Mesenchymal stem cell (in vitro differentiated cells and primary cell): ENCODE results near the gene SREK1IP1. TPM values are rescaled to one million over a fixed set of nuclear protein-coding genes. Genes with fewer than 3 reads are reported as not detected.
A peak's percentile ranks its signal among the peaks of the same experiment; 100 is the strongest.

Source experiments
- DNase-seq: peaks from one replicate; pipeline ENCODE4 v3.0.0-alpha.2; 2013
- H2AFZ ChIP-seq: one replicate; pipeline ENCODE4 v1.6.1; 2013; ENCODE audit warnings: low read depth, mild to moderate bottlenecking, control low read depth, inconsistent platforms, low read length, moderate library complexity
- H2AK5ac ChIP-seq: 2 replicates; pipeline ENCODE4 v1.6.1; 2013; ENCODE audit warnings: low read length, moderate library complexity, mild to moderate bottlenecking, inconsistent platforms; ENCODE audit not compliant: severe bottlenecking
- H2BK120ac ChIP-seq: one replicate; pipeline ENCODE4 v1.6.1; 2013; ENCODE audit warnings: low read depth, mild to moderate bottlenecking, inconsistent platforms, low read length, moderate library complexity
- H2BK12ac ChIP-seq, 2 experiments: one replicate each; pipeline ENCODE4 v1.6.1; 2013; ENCODE audit warnings: inconsistent platforms in 2 of 2, low read length in 2 of 2, mild to moderate bottlenecking in 2 of 2, moderate library complexity in 2 of 2, control low read depth in 1 of 2
- H2BK15ac ChIP-seq: one replicate; pipeline ENCODE4 v1.6.1; 2013; ENCODE audit warnings: mild to moderate bottlenecking, low read depth, inconsistent platforms; ENCODE audit not compliant: poor library complexity, severe bottlenecking
- H2BK5ac ChIP-seq: 2 replicates; pipeline ENCODE4 v1.6.1; 2013; ENCODE audit warnings: low read depth, mild to moderate bottlenecking, low read length, control low read depth, inconsistent platforms; ENCODE audit not compliant: poor library complexity, severe bottlenecking
- H3K14ac ChIP-seq, 2 experiments: one replicate each; pipeline ENCODE4 v1.6.1; 2013; ENCODE audit warnings: inconsistent platforms in 2 of 2, low read length in 2 of 2, control low read depth in 1 of 2, mild to moderate bottlenecking in 1 of 2, moderate library complexity in 1 of 2
- H3K18ac ChIP-seq, 2 experiments: one replicate each; pipeline ENCODE4 v1.6.1; 2013; ENCODE audit warnings: inconsistent platforms in 2 of 2, low read length in 2 of 2, control low read depth in 1 of 2, low read depth in 1 of 2, mild to moderate bottlenecking in 1 of 2
- H3K23ac ChIP-seq, 2 experiments: one replicate each; pipeline ENCODE4 v1.6.1; 2013; ENCODE audit warnings: inconsistent platforms in 2 of 2, low read length in 2 of 2, mild to moderate bottlenecking in 2 of 2, moderate library complexity in 2 of 2, control low read depth in 1 of 2
- H3K27ac ChIP-seq: 2 replicates; pipeline ENCODE4 v1.5.1; 2013; ENCODE audit warnings: mild to moderate bottlenecking, moderate library complexity, low read length, control low read depth, inconsistent platforms; ENCODE audit not compliant: poor library complexity, severe bottlenecking
- H3K27me3 ChIP-seq, 2 experiments: 2 replicates each; pipeline versions ENCODE4 v1.6.1 to v1.7.0; 2013; ENCODE audit warnings: low read length in 2 of 2, mild to moderate bottlenecking in 2 of 2, moderate library complexity in 2 of 2, control low read depth in 1 of 2, inconsistent platforms in 1 of 2; ENCODE audit not compliant: control insufficient read depth in 1 of 2, insufficient read depth in 1 of 2
- H3K36me3 ChIP-seq, 2 experiments: 2 replicates each; pipeline versions ENCODE4 v1.6.1 to v1.7.0; 2013; ENCODE audit warnings: low read length in 2 of 2, control low read depth in 1 of 2, inconsistent platforms in 1 of 2, low read depth in 1 of 2, mild to moderate bottlenecking in 1 of 2; ENCODE audit not compliant: insufficient read depth in 2 of 2, control insufficient read depth in 1 of 2
- H3K4ac ChIP-seq, 2 experiments: one replicate each; pipeline ENCODE4 v1.6.1; 2013; ENCODE audit warnings: inconsistent platforms in 2 of 2, low read length in 2 of 2, mild to moderate bottlenecking in 2 of 2, moderate library complexity in 2 of 2, control low read depth in 1 of 2, low read depth in 1 of 2
- H3K4me1 ChIP-seq: 2 replicates; pipeline ENCODE4 v1.6.1; 2013; ENCODE audit warnings: low read depth, low read length, control low read depth; ENCODE audit not compliant: control insufficient read depth, insufficient read depth
- H3K4me2 ChIP-seq: 2 replicates; pipeline ENCODE4 v1.6.1; 2013; ENCODE audit warnings: low read length, mild to moderate bottlenecking, inconsistent platforms; ENCODE audit not compliant: poor library complexity, severe bottlenecking
- H3K4me3 ChIP-seq, 2 experiments: 2 replicates each; pipeline versions ENCODE4 v1.5.1 to v1.7.0; 2013; ENCODE audit warnings: low read length in 2 of 2, mild to moderate bottlenecking in 2 of 2, control low read depth in 1 of 2, low read depth in 1 of 2; ENCODE audit not compliant: insufficient read depth in 1 of 2
- H3K79me1 ChIP-seq: replicated peaks from 2 replicates; pipeline ENCODE4 v1.6.1; 2013; ENCODE audit warnings: mild to moderate bottlenecking, control low read depth, low read length, inconsistent platforms; ENCODE audit not compliant: poor library complexity, severe bottlenecking
- H3K9ac ChIP-seq: 2 replicates; pipeline ENCODE4 v1.7.0; 2013; ENCODE audit warnings: mild to moderate bottlenecking, low read length, moderate library complexity
- H3K9me3 ChIP-seq: 2 replicates; pipeline ENCODE4 v1.7.0; 2013; ENCODE audit warnings: mild to moderate bottlenecking, low read length; ENCODE audit not compliant: control insufficient read depth
- H4K8ac ChIP-seq: one replicate; pipeline ENCODE4 v1.6.1; 2013; ENCODE audit warnings: inconsistent platforms, mild to moderate bottlenecking, low read length, moderate library complexity
- H4K91ac ChIP-seq: one replicate; pipeline ENCODE4 v1.6.1; 2013; ENCODE audit warnings: mild to moderate bottlenecking, low read length, inconsistent platforms
- WGBS: methylation state at CpG from one replicate; pipeline ENCODE4 v1.1.7; 2013; ENCODE audit warnings: mixed read lengths; 5-methylcytosine and 5-hydroxymethylcytosine counted together
- polyA plus RNA-seq, 2 experiments: library from polyadenylated mRNA; stranded (reverse); fragments of 200-250 nt; gene quantifications; one replicate each; pipeline ENCODE4 v1.2.3, GENCODE V29; 2013

The SREK1IP1 gene
- 20.4 TPM for polyA plus RNA-seq (2013, experiment 1 of 2)
- 22.4 TPM for polyA plus RNA-seq (2013, experiment 2 of 2)

DNA sequence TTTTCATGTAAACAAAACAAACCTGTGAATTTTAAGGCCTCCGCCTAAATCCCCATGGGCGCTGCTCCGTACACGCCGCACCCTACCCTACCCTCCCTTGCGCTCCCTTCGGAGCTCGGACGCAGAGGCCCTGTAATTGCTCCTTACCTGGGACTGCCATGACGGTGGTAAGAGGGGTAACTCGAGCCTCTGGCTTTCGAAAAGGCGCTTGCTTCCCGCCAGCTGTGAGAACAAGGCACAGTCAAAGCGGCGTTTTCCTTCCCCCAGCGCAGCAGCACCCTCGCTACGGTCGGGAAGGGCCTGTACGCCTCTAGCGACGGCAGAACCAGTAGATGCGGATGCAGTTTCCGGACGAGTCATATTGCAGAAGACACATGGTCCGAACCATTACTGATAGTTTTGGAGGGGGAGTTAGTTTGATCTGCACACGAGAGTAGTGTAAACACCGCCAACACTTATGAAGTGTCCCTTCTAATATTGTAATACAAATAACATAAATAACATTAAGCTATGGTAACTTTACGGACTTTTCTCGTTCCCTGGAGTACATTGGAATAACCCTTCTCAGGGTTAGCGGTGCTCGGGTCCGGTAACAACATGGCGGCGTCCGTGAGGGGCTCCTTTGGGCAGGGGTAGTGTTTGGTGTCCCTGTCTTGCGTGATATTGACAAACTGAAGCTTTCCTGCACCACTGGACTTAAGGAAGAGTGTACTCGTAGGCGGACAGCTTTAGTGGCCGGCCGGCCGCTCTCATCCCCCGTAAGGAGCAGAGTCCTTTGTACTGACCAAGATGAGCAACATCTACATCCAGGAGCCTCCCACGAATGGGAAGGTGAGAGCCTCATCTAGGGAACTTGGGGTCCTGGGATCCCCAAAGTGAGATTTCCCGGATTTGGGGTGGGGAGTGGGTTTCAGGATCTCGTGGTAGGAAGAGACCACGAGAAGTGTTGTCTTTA is at the start of gene SREK1IP1, which contains the start of gene CWC27:
TSS of gene SREK1IP1 (minus strand) at position 334 of the 955 bp plus-strand sequence. CDS start at position 160, 174 bp downstream.
TSS of gene CWC27 (plus strand) at position 573 of the 955 bp plus-strand sequence. CDS start at position 790, 217 bp downstream.
- Histone ChIP-seq H4K91ac (no peak within 1 kb of the TSS), H3K4me3 (peak within 1 kb of the TSS; percentile 80 to 100), H2BK12ac (no peak within 1 kb of the TSS), H3K9ac (peak within 1 kb of the TSS; percentile 100), H3K36me3 (peaks cover 3 to 24% of the 10 kb centered on the region in 2 experiments), H3K4me1 (peaks cover 3% of the 10 kb centered on the region), H4K8ac (peak within 1 kb of the TSS; percentile 92), H2AK5ac (no peak within 1 kb of the TSS), H3K27ac (peak within 1 kb of the TSS; percentile 63), H3K18ac (peak within 1 kb of the TSS; percentile 68), H3K27me3 (no peaks in the 10 kb centered on the region), H2BK5ac (peak within 1 kb of the TSS; percentile 74), H3K9me3 (no peaks in the 10 kb centered on the region), H2BK15ac (no peak within 1 kb of the TSS), H2AFZ (peak within 1 kb of the TSS; percentile 43), H3K4me2 (peak within 1 kb of the TSS; percentile 95), H3K14ac (peak within 1 kb of the TSS in 1 of 2 experiments; percentile 93), H3K4ac (peak within 1 kb of the TSS; percentile 35 to 82), H3K23ac (peak within 1 kb of the TSS in 1 of 2 experiments; percentile 32), H3K79me1 (peaks cover 17% of the 10 kb centered on the region), H2BK120ac (no peak within 1 kb of the TSS)
- under 1% methylated on average over 40 of the region's 48 CpGs for WGBS
- DNase-seq = peak; percentile 95

DNA sequence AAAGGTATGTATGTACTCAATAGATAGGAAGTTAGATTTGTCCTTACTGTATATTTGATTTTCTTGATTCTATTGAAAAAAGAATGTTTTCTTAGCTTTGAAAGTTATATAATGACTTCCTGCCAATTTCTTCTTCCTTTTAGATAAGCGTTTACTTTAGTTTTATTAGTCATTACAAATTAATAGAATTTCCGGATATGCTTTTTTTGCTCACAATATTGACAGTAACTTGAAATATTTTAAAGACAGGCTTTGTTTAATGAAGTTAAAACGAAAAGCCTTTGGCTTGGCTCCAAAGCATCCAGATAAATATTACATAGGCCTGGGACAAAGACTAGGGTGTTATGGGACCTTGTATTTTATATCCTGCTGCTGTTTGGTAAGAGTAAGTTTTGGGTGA is 49.8 kb upstream of the SREK1IP1 start:
- no peak overlapping the region for H3K14ac ChIP-seq
- H3K27me3 ChIP-seq = no peaks in the 10 kb centered on the region
- no peak overlapping the region for H3K4me3 ChIP-seq
- no peak overlapping the region for H4K8ac ChIP-seq
- H3K4me1 ChIP-seq = no peaks in the 10 kb centered on the region
- H2AK5ac ChIP-seq = no peak overlapping the region
- H3K36me3 ChIP-seq = peaks cover 0 to 20% of the 10 kb centered on the region in 2 experiments
- no peak overlapping the region for H3K4me2 ChIP-seq
- H2AFZ ChIP-seq = no peak overlapping the region
- no peak overlapping the region for H2BK120ac ChIP-seq
- H3K23ac ChIP-seq = no peak overlapping the region
- no peaks in the 10 kb centered on the region for H3K79me1 ChIP-seq
- no peaks in the 10 kb centered on the region for H3K9me3 ChIP-seq
- no peak overlapping the region for H2BK5ac ChIP-seq
- H2BK12ac ChIP-seq = no peak overlapping the region
- no peak overlapping the region for H2BK15ac ChIP-seq
- no peak overlapping the region for H3K27ac ChIP-seq
- H3K18ac ChIP-seq = no peak overlapping the region
- no peak overlapping the region for H3K9ac ChIP-seq
- no peak overlapping the region for H4K91ac ChIP-seq
- WGBS = 100% methylated on average over 1 of the region's 3 CpGs
- no peak for DNase-seq
- H3K4ac ChIP-seq = no peak overlapping the region

DNA sequence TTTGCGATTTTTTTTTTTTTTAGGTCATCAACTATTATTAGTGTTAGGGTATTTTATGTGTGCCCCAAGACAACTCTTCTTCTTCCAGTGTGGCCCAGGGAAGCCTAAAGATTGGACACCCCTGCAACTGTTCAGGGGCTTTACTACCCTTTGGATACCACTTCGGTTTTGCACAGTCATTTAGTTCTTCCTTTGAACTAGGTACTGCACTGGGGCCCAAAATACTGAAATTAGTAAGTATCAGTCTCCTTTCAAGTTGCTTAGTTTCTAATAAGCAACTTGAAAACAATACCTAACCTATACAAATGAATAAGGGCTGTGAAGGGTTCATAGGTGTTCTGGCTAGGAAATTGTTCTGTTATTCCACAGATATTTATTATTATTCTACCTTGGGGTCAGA is 45.6 kb upstream of the SREK1IP1 start:
- H2BK120ac ChIP-seq = no peak overlapping the region
- H3K9me3 ChIP-seq = no peaks in the 10 kb centered on the region
- H3K36me3 ChIP-seq = peaks cover 0 to 20% of the 10 kb centered on the region in 2 experiments
- H2BK12ac ChIP-seq = no peak overlapping the region
- H3K9ac ChIP-seq = no peak overlapping the region
- H3K27me3 ChIP-seq = no peaks in the 10 kb centered on the region
- H3K23ac ChIP-seq = no peak overlapping the region
- no peaks in the 10 kb centered on the region for H3K4me1 ChIP-seq
- H4K8ac ChIP-seq = no peak overlapping the region
- no peak for DNase-seq
- no peak overlapping the region for H3K27ac ChIP-seq
- no peak overlapping the region for H3K4me3 ChIP-seq
- H2BK5ac ChIP-seq = no peak overlapping the region
- no peak overlapping the region for H4K91ac ChIP-seq
- no peak overlapping the region for H3K14ac ChIP-seq
- no peak overlapping the region for H3K4me2 ChIP-seq
- H2AFZ ChIP-seq = no peak overlapping the region
- no peaks in the 10 kb centered on the region for H3K79me1 ChIP-seq
- no peak overlapping the region for H2AK5ac ChIP-seq
- H3K18ac ChIP-seq = no peak overlapping the region
- H2BK15ac ChIP-seq = no peak overlapping the region
- no peak overlapping the region for H3K4ac ChIP-seq
- no CpG with 5 or more reads among the region's 2 CpGs for WGBS

DNA sequence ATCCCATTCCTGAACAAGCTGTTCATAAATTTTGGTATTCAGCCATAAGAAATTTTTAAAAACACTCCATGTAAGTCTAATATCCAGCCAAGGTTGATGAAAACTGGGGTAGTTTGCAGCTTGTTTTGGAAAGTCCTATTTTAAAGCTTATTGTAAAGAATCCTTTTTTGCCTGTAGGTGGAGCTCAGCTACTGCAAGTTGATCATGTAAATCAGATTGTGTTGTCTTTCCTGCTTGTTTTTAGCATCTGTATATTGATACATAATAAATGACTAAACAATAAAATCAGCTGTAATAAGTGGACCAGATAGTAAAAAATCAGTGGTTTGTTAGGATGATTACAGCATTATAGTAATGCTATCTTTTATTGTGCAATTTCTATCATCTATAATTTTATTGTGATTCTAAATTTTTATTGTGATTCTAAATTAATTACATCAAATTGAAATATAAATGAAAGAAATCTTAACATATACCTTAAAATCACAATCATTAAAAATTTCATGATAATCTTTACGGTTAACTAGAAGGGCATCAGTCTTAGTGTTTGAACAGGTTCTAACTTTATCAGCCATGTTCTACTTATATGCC is 42.7 kb upstream of the SREK1IP1 start:
- WGBS = no CpG with 5 or more reads among the region's 1 CpG
- H3K9me3 ChIP-seq = no peaks in the 10 kb centered on the region
- H2BK120ac ChIP-seq = no peak overlapping the region
- H3K9ac ChIP-seq = peak overlapping the region; percentile 56
- no peak overlapping the region for H3K4me2 ChIP-seq
- H3K18ac ChIP-seq = no peak overlapping the region
- DNase-seq = peak; percentile 71
- no peak overlapping the region for H4K91ac ChIP-seq
- no peak overlapping the region for H3K27ac ChIP-seq
- no peak overlapping the region for H2BK15ac ChIP-seq
- no peaks in the 10 kb centered on the region for H3K4me1 ChIP-seq
- no peak overlapping the region for H2BK5ac ChIP-seq
- H2BK12ac ChIP-seq = no peak overlapping the region
- H3K79me1 ChIP-seq = no peaks in the 10 kb centered on the region
- H3K4me3 ChIP-seq = no peak overlapping the region
- no peak overlapping the region for H3K23ac ChIP-seq
- H2AK5ac ChIP-seq = no peak overlapping the region
- H3K14ac ChIP-seq = no peak overlapping the region
- no peak overlapping the region for H4K8ac ChIP-seq
- peaks cover 0 to 16% of the 10 kb centered on the region in 2 experiments for H3K36me3 ChIP-seq
- no peaks in the 10 kb centered on the region for H3K27me3 ChIP-seq
- no peak overlapping the region for H3K4ac ChIP-seq
- H2AFZ ChIP-seq = no peak overlapping the region
